IPS-18c (cell line): ENCODE results near the gene ADCY4.

Experiments
- H3K4me3 ChIP-seq: 2 replicates; pipeline ENCODE4 v1.7.0; 2013; ENCODE audit warnings: low read depth, mild to moderate bottlenecking, low read length, moderate library complexity; ENCODE audit not compliant: insufficient read depth
- H3K9me3 ChIP-seq: one replicate; pipeline ENCODE4 v1.6.1; 2013; ENCODE audit warnings: mild to moderate bottlenecking, low read length, moderate library complexity; ENCODE audit not compliant: control insufficient read depth, insufficient read depth

ADCY4 gene

GRCh38 chr14:24311837-24312615 lies 22.8 kb downstream of the ADCY4 start:
- no peaks in the 10 kb centered on the region for H3K9me3 ChIP-seq
- no peak overlapping the region for H3K4me3 ChIP-seq

GRCh38 chr14:24310646-24311604 lies 23.9 kb downstream of the ADCY4 start, which contains the start of gene LTB4R:
LTB4R (plus strand) TSS chr14:24311502; CDS start chr14:24315652, 4,150 bp downstream.
- no peak within 1 kb of the TSS for H3K4me3 ChIP-seq

GRCh38 chr14:24310265-24310645 lies 24.6 kb downstream of the ADCY4 start:
- H3K9me3 ChIP-seq = no peaks in the 10 kb centered on the region
- no peak overlapping the region for H3K4me3 ChIP-seq

More at GRCh38 chr14:24310646-24311604, 23.9 kb downstream of the ADCY4 start, which contains the start of gene LTB4R:
- no peaks in the 10 kb centered on the region for H3K9me3 ChIP-seq

GRCh38 chr14:24309538-24310264 lies 25.2 kb downstream of the ADCY4 start, which contains the start of gene LTB4R2:
LTB4R2 (plus strand) TSS chr14:24310140; CDS start chr14:24310665, 525 bp downstream.
- H3K4me3 ChIP-seq = no peak within 1 kb of the TSS

GRCh38 chr14:24308342-24309124 lies 26.3 kb downstream of the ADCY4 start:
- Histone ChIP-seq H3K4me3 (no peak overlapping the region), H3K9me3 (no peaks in the 10 kb centered on the region)

More at GRCh38 chr14:24309538-24310264, 25.2 kb downstream of the ADCY4 start, which contains the start of gene LTB4R2:
- no peaks in the 10 kb centered on the region for H3K9me3 ChIP-seq

- no peak within 1 kb of the TSS for H3K4me3 ChIP-seq
- no peaks in the 10 kb centered on the region for H3K9me3 ChIP-seq
Measured at GRCh38 chr14:24307575-24308341, 27.1 kb downstream of the ADCY4 start, which contains the start of gene CIDEB. CIDEB (minus strand) TSS chr14:24307977; CDS start chr14:24307858, 119 bp downstream.

GRCh38 chr14:24307156-24307574 lies 27.7 kb downstream of the ADCY4 start:
- no peak overlapping the region for H3K4me3 ChIP-seq
- no peaks in the 10 kb centered on the region for H3K9me3 ChIP-seq

GRCh38 chr14:24304019-24304387 lies 30.9 kb downstream of the ADCY4 start:
- H3K9me3 ChIP-seq = no peaks in the 10 kb centered on the region

GRCh38 chr14:24300326-24300980 lies 34.4 kb downstream of the ADCY4 start:
- Histone ChIP-seq H3K4me3 (peak overlapping the region; percentile 92), H3K9me3 (no peaks in the 10 kb centered on the region)

More at GRCh38 chr14:24304019-24304387, 30.9 kb downstream of the ADCY4 start:
- no peak overlapping the region for H3K4me3 ChIP-seq

- H3K4me3 ChIP-seq = peak within 1 kb of the TSS; percentile 92
- H3K9me3 ChIP-seq = no peaks in the 10 kb centered on the region
Measured at GRCh38 chr14:24299255-24300191, 35.3 kb downstream of the ADCY4 start, which contains the start of the genes DHRS1 and NOP9. DHRS1 (minus strand) TSS chr14:24299780; CDS start chr14:24299106, 674 bp downstream. NOP9 (plus strand) TSS chr14:24299850; CDS start chr14:24299955, 105 bp downstream.

GRCh38 chr14:24298892-24299254 lies 36.0 kb downstream of the ADCY4 start:
- Histone ChIP-seq H3K4me3 (peak overlapping the region; percentile 92), H3K9me3 (no peaks in the 10 kb centered on the region)

GRCh38 chr14:24297190-24297964 lies 37.5 kb downstream of the ADCY4 start:
- no peak overlapping the region for H3K4me3 ChIP-seq
- H3K9me3 ChIP-seq = no peaks in the 10 kb centered on the region

GRCh38 chr14:24296341-24297157 lies 38.3 kb downstream of the ADCY4 start:
- Histone ChIP-seq H3K9me3 (no peaks in the 10 kb centered on the region), H3K4me3 (no peak overlapping the region)
